Tibial nerve (tissue), 4 donors: Measurements from ENCODE around the gene AFAP1. TPM values are rescaled to one million over a fixed set of nuclear protein-coding genes. Genes with fewer than 3 reads are reported as not detected.
A peak's percentile ranks its signal among the peaks of the same experiment; 100 is the strongest.
"Not testable (repeated sequence)": the region's sequence is repeated elsewhere in the genome, so short reads cannot be mapped to it uniquely, and the experiment has no call there.

ENCODE experiments used
- DNase-seq, 2 donors: peaks; one replicate each; pipeline ENCODE4 v3.0.0-alpha.2; 2019; ENCODE audit warnings: low spot score in 2 of 2
- H3K27ac ChIP-seq, 4 donors: fragments of 200-600 bp; sonication (generic) in 3 of 4; one replicate each; pipeline ENCODE4 v1.5.1; 2017 to 2019; ENCODE audit warnings: mild to moderate bottlenecking in 1 of 4
- H3K27me3 ChIP-seq, 2 donors: fragments of 200-600 bp; sonication (generic) in 1 of 2; one replicate each; pipeline versions ENCODE4 v1.5.1 to v1.6.0; 2017 to 2019
- H3K36me3 ChIP-seq, 3 donors: fragments of 200-600 bp; sonication (generic); one replicate each; pipeline ENCODE4 v1.5.1; 2018 to 2019
- H3K4me1 ChIP-seq, 4 donors: fragments of 200-600 bp; sonication (generic) in 3 of 4; one replicate each; pipeline ENCODE4 v1.5.1; 2017 to 2019
- H3K4me3 ChIP-seq, 4 donors: fragments of 200-600 bp; sonication (generic) in 3 of 4; one replicate each; pipeline ENCODE4 v1.5.1; 2017 to 2019; ENCODE audit warnings: mild to moderate bottlenecking in 1 of 4, moderate library complexity in 1 of 4
- H3K9me3 ChIP-seq, 4 donors: fragments of 200-600 bp; sonication (generic) in 3 of 4; one replicate each; pipeline ENCODE4 v1.5.1; 2017 to 2019
- CTCF ChIP-seq, 5 experiments: fragments of 200-600 bp in 3 of 5; fragments of 450-650 bp in 2 of 5; sonication (generic) in 3 of 5; IDR thresholded peaks; one replicate each; pipeline ENCODE4 v1.5.1; 2016 to 2019; ENCODE audit warnings: antibody characterized with exemption in 5 of 5, mild to moderate bottlenecking in 3 of 5, moderate library complexity in 2 of 5
- EP300 ChIP-seq, 2 donors: sonication (generic); formaldehyde crosslinking; IDR thresholded peaks; one replicate each; pipeline ENCODE4 v1.6.1; 2017; ENCODE audit warnings: antibody characterized with exemption in 2 of 2, mild to moderate bottlenecking in 1 of 2
- POLR2A ChIP-seq, 2 donors: fragments of 450-650 bp; IDR thresholded peaks; one replicate each; pipeline ENCODE4 v1.6.1; 2017; ENCODE audit warnings: antibody characterized with exemption in 2 of 2, mild to moderate bottlenecking in 2 of 2, moderate library complexity in 2 of 2
- WGBS, 2 donors: methylation state at CpG; one replicate each; pipeline ENCODE4 v1.1.5; 2018; 5-methylcytosine and 5-hydroxymethylcytosine counted together
- total RNA-seq, 4 donors: library from RNA; depleted of rRNA; stranded (reverse); fragments of >200 nt; gene quantifications; one replicate each; pipeline ENCODE4 v1.1.0, GENCODE V29; 2016

The AFAP1 gene
- total RNA-seq, 4 donors from 2014 or later: 23.2 to 34.9 (median 32.1) TPM

DNA sequence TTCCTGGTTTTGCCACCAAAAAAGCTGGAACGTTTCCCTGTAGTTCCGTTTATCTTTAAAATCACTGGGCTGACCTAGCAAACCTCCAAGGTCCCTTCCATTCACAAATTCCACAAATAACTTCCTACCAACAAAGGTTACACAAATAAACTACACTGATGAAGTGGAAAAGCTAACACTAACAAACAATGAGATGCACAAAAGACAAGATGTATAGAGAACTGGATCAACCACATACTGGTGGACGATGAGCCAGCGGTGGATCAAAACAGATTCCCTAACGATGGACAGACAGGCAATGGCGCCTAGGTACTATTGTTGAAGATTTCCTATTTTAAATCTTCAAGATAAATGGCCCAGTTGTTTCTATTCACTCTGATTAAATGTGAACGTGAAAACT, 15.5 kb downstream of the AFAP1 start:
- H3K4me1 ChIP-seq: peaks cover 0 to 21% (median 0%) of the 10 kb centered on the region in 4 donors
- H3K4me3 ChIP-seq: no peak overlapping the region
- no peak for TF ChIP-seq POLR2A (IDR thresholded peaks at IDR 0.05)
- TF ChIP-seq EP300 (IDR thresholded peaks at IDR 0.05): no peak
- TF ChIP-seq CTCF (IDR thresholded peaks at IDR 0.05): no peak
- H3K27ac ChIP-seq: no peak overlapping the region
- 54 to 61% methylated on average over 7 of the region's 7 CpGs for WGBS, 2 donors
- DNase-seq: no peak
- no peaks in the 10 kb centered on the region for H3K36me3 ChIP-seq
- no peaks in the 10 kb centered on the region for H3K9me3 ChIP-seq
- H3K27me3 ChIP-seq: no peaks in the 10 kb centered on the region

DNA sequence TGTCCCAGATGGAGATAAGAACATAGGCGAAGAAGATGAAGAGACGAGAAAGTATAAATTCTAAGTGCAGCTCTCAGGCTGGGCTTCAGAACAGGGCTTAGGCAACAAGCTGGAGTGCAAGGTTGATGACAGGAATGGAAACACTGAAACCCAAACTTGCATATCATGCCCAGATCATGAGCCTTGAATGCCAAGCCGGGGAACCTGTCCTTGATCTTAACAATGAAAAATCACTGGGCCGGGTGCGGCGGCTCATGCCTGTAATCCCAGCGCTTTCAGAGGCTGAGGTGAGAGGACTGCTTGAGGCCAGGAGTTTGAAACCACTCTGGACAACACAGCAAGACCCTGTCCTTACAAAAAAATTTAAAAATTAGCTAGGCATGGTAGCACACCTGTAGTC, 17.2 kb downstream of the AFAP1 start:
- H3K36me3 ChIP-seq: no peaks in the 10 kb centered on the region
- 80 to 88% methylated on average over 7 of the region's 7 CpGs for WGBS, 2 donors
- TF ChIP-seq POLR2A (IDR thresholded peaks at IDR 0.05): no peak
- TF ChIP-seq EP300 (IDR thresholded peaks at IDR 0.05): no peak
- TF ChIP-seq CTCF (IDR thresholded peaks at IDR 0.05): no peak
- H3K27me3 ChIP-seq: no peaks in the 10 kb centered on the region
- no peak overlapping the region for H3K4me3 ChIP-seq
- DNase-seq: no peak
- H3K9me3 ChIP-seq: no peaks in the 10 kb centered on the region
- peaks cover 0 to 21% (median 0%) of the 10 kb centered on the region in 4 donors for H3K4me1 ChIP-seq
- no peak overlapping the region for H3K27ac ChIP-seq

DNA sequence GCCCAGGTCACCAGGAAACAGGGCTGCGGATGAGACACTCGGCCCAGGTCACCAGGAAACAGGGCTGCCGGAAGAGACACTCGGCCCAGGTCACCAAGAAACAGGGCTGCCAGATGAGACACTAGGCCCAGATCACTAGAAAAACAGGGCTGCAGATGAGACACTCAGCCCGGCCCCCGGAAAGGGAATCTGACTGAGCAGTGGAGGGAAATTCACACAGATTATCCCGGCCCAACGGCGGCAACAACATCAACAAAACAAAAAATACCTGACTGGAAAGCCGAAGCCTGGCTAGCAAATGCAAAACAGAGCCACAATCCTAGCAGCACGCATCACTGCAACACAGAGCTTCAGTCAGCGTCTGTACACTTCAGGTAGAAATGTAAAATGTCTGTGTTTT, 20.7 kb downstream of the AFAP1 start:
- WGBS, 2 donors: 58 to 75% methylated on average over 12 of the region's 12 CpGs
- peak overlapping the region in 1 of 4 donors; percentile 36 for H3K27ac ChIP-seq
- peaks cover 0 to 6% (median 0%) of the 10 kb centered on the region in 4 donors for H3K4me1 ChIP-seq

DNA sequence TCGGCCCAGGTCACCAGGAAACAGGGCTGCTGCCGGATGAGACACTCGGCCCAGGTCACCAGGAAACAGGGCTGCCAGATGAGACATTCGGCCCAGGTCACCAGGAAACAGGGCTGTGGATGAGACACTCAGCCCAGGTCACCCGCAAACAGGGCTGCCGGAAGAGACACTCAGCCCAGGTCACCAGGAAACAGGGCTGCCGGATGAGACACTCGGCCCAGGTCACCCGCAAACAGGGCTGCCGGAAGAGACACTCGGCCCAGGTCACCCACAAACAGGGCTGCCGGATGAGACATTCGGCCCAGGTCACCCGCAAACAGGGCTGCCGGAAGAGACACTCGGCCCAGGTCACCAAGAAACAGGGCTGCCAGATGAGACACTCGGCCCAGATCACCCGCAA, 21.5 kb downstream of the AFAP1 start:
- H3K4me3 ChIP-seq, DNase-seq, H3K27me3 ChIP-seq, H3K27ac ChIP-seq, H3K36me3 ChIP-seq, H3K9me3 ChIP-seq, H3K4me1 ChIP-seq: not testable (repeated sequence)
- WGBS, 2 donors: 79 to 84% methylated on average over 9 to 10 of the region's 18 CpGs

More for the DNA sequence above, 20.7 kb downstream of the AFAP1 start:
- Histone ChIP-seq H3K4me3 (no peak overlapping the region), H3K9me3 (no peaks in the 10 kb centered on the region), H3K36me3 (no peaks in the 10 kb centered on the region), H3K27me3 (no peaks in the 10 kb centered on the region)
- TF ChIP-seq CTCF (IDR thresholded peaks at IDR 0.05) (no peak), EP300 (IDR thresholded peaks at IDR 0.05) (no peak), POLR2A (IDR thresholded peaks at IDR 0.05) (no peak)
- no peak for DNase-seq

- peaks cover 0 to 6% (median 0%) of the 10 kb centered on the region in 4 donors for H3K4me1 ChIP-seq
- no peaks in the 10 kb centered on the region for H3K36me3 ChIP-seq
- H3K4me3 ChIP-seq: no peak overlapping the region
- DNase-seq: no peak
- TF ChIP-seq EP300 (IDR thresholded peaks at IDR 0.05) (no peak), POLR2A (IDR thresholded peaks at IDR 0.05) (no peak), CTCF (IDR thresholded peaks at IDR 0.05) (no peak)
- H3K27ac ChIP-seq: no peak overlapping the region
- 81 to 85% methylated on average over 6 of the region's 6 CpGs for WGBS, 2 donors
- no peaks in the 10 kb centered on the region for H3K9me3 ChIP-seq
- H3K27me3 ChIP-seq: no peaks in the 10 kb centered on the region
Measured at GRCh38 chr4:7917669-7918068, 22.0 kb downstream of the AFAP1 start.

DNA sequence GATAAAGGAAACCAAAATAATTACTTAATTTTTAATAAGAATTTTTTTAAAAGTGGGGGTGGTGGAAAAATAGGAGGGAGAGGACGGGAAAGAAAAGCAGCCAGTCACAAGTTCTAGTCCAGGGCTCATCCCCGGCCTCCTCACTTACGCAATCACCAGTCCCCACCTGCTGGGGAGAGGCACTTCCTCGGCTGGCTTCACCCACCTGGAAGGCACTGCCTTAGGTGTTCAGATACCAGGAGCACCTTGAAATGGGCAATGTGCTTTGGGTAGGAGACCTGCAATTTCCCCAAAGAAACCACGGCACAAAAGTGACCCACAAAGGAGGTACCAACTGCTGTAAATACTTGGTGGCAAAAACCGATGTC, 23.8 kb downstream of the AFAP1 start:
- Histone ChIP-seq H3K27me3 (no peaks in the 10 kb centered on the region), H3K36me3 (no peaks in the 10 kb centered on the region), H3K9me3 (no peaks in the 10 kb centered on the region), H3K4me3 (no peak overlapping the region), H3K27ac (no peak overlapping the region), H3K4me1 (peaks cover 0 to 21% (median 6%) of the 10 kb centered on the region in 4 donors)
- TF ChIP-seq EP300 (IDR thresholded peaks at IDR 0.05) (no peak), CTCF (IDR thresholded peaks at IDR 0.05) (no peak), POLR2A (IDR thresholded peaks at IDR 0.05) (no peak)
- 67 to 73% methylated on average over 6 of the region's 6 CpGs for WGBS, 2 donors
- no peak for DNase-seq
